T-helper 2 cell treated with Interferon-gamma antibody and Interleukin-4, amounts not matched to agents 100 ng/mL and 5 ng/mL, for 36 hours (primary cell): ENCODE results near the gene INPP5A. TPM values are rescaled to one million over a fixed set of nuclear protein-coding genes. Genes with fewer than 3 reads are reported as not detected.
"Not testable (repeated sequence)": the region's sequence is repeated elsewhere in the genome, so short reads cannot be mapped to it uniquely, and the experiment has no call there.

Experiments
- intact Hi-C: fragments of 100-400 bp; cut with micrococcal nuclease; formaldehyde crosslinking; loops from one replicate; pipeline ENCODE4 v1.15.1; 2023
- total RNA-seq: library from RNA; stranded (reverse); gene quantifications from 2 replicates; pipeline ENCODE4 v1.2.3, GENCODE V29; 2022

INPP5A gene
- total RNA-seq, 1 donor from 2014 or later, result 11.6 TPM

DNA sequence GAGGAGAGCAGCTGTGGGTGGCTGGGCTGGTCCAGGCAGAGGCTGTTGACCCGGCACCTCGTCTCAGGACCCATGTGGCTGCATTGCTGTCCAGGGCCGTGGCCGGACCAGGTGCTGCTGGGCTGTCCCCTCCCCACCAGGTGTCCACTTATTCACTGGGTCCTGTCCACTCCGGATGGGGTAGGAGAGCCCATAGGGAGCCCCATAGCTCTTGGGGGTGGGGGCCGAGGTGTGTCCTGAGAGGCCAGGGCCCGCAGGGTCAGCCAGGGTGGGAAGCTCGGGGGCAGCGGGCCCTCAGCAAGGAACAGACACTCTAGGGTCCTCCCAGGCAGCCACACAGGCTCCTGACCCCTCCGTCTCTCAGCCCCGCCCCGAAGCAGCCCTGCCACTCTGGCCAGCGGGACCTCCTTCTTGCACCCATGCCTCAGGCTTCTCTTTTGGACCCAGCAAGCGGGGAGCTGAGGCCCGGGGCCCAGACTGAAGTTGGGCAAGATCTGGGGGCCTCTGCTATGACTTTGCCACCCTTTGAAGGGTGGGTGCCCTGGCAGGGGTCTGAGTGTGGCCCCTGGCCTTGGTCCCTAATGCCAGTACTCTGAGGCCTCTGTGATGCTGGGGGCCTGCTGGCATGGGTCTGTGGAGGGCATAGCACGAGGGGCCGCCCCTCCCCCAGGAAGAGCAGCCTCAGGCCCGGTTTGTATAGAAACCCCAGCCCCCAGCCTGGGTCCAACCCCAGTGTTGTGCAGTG lies 162.0 kb downstream of the INPP5A start:
- intact Hi-C loops, result no loop called here

DNA sequence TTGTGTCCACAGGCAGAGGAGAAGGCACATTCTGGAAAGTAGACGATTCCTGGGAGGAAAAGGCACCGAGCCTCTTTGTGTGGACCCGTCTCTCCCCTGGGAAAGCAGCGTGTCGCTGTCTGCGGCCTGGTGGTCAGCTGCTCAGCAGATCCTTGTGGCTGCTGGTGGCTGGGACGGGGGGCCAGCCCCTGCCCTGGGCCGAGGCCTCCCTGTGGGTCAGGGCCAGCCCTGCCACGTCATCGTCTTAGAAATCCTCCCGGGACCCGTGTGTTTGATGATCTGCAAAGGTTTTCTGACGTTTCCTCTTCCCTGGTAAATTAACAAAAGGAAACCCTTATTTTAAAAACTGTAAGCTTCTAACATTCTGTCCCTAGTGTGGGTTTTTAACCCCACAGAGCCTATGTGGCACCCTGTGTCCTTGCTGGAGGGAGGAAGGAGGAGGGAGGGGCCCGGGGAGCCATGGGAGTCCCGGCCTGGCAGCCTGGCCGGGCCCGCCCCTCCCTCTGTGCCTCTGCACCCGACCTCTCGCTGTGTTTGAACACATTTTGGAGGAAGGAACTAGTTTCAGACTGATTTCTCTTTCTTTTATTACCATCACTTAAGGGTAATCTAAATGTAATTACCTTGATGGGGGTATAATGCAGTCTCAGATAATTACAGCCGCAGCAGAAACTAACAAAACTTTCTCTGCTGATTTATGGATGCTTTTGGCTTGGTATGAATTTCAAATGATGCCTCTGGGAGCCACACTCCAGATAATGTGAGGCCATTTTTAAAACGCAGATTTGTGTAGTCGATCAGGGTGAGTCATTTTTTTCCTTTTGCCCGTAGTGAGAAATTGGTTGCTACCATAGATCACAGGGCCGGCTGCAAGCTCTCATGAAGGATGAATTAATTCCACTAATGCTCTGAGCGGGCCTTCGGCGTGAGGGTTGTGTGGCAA lies 162.8 kb downstream of the INPP5A start:
- intact Hi-C loops, result no loop called here

DNA sequence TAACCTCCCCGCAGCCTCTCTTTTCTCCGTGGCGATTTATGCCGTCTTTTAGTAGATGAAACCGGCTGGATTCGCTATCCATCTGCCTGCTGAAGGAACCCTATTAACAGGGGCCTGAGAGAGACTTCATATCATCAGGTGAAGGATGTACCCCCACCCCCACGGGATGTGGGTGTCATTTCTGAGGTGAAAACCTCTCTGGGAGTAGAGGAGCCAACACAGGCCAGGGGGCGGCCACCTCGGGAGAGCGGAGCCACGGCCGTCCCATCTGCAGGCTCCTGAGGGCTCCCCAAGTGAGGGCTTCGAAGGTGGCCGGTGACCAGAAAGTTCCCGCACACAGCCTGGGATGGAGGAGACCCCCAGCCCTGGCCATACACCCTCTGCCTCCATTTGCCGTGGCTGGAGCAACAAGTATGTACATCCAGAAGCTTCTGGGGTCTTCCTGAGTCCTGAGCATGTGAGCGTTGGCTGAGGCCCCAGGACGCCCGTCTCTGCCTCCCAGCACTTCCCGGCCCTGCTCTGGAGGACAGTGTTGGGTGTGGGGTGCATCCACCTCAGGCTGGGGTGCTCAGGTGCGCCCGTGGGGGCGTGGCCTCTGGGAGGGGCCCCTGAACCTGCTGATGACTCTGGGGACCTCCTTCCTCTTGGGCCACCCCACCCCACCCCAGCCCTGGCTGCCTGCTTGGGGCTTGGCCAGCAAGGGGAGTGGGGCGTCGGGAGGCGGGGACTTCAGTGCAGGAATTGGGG lies 163.7 kb downstream of the INPP5A start:
- intact Hi-C loops, result no loop called here

DNA sequence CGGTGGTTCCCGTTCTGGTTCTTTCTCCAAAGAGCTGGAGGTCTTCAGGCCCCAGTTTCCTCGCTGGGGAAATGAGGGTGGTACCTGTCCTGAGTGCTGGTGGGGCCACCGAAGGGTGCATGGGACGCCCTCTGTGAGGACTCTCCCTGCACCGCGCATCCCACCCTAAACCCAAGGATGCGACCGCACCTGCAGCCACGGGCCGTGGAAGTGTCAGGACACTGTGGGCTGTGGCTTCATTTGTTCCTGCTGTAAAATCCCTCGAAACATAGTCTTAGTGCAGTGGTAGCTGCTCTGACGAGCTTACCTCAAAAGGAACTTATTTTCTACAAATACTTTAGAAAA lies 164.2 kb downstream of the INPP5A start:
- intact Hi-C loops, result no loop called here

DNA sequence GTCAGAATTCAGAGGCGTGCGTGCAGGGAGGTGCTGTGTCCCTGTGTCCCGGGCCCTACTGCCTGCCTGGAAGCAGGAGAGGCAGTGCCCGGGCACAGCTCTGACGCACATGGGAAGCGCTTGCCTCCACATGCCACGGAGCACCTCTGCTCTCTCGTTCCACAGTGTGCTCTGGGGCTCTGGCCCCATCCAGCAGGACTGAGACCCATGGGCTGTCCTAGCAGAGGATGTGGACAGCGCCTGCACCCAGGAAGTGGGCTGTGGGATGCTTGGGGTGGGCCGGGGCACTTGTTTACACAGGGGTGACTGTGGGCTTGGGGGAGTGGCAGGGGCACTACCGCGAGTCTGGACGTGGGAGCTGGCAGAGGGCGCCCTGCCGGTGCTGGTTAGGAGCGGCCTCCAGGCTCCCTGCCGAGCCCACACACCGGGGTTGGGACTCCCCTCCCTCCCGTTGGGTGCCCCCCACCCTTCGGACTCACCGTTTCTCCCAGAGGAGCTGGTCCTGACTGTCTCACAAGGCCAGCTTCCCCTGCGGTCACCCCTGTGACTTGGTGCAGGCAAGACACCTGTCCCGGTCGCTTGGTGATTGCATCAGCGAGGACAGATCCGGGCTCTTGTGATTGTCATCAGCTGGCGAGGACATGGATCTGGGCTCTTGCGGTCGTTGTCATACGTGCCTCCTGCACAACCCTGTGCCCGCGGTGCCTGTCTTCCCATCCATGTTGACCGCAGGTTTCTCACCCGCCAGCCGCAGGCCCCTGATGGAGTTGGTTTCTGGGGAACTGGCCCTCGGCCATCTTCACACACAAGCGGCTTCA lies 165.2 kb downstream of the INPP5A start:
- intact Hi-C loops, result no loop called here

DNA sequence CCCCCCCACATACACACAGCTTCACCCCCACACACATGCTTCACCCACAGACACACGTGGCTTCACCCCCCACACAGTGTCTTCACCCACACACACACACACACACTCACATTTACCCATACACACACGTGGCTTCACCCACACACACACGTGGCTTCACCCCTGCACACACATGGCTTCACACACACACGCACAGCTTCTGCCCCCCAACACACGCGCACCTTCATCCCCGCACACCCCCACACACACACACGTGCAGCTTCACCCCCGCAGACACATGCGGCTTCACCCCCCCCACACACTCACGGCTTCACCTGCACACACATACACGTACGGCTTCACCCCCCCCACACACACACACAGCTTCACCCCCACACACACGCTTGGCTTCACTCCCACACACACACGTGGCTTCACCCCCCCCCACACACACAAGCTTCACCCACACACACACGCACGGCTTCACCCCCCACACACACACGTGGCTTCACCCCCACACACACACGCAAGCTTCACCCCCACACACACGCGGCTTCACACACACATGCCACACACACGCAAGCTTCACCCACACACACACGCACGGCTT lies 165.9 kb downstream of the INPP5A start:
- intact Hi-C loops, result no loop called here

DNA sequence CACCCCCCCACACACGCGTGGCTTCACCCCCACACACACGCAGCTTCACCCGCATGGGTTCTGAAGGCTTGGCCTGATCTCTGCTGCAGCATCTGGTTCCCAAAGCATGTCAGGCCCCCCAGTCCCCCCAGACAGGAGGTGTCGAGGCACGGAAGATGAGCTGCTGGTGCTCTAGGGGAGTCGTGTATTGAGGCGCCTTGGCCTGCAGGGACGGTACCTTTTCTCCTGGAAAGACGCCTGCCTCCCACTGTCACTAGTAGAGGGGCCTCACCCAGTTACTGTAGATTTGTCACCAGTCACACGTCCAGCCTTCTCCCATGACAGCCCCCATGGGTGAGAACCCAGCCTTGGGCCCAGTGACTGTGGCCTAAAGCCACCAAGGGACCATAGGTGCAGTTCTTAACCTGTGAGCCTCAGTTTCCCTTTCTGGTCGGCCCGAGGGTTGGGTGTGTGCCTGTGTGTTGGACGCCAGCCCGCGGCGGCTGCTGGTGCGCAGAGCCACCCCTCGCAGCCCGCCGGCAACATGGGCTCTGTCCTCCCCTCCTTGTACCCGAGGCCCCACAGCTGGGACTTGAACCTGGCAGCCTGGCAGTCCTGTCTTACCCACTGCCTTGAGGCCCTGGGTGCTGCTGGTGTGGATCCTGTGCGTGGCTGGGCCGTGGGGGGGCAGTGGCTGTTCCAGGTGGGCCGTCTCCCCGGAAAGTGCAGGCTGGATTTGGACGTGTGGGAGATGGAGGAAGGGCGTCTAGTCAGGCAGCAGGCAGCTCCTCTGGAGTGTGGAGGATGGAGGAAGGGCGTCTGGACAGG lies 166.6 kb downstream of the INPP5A start:
- intact Hi-C loops, result no loop called here

DNA sequence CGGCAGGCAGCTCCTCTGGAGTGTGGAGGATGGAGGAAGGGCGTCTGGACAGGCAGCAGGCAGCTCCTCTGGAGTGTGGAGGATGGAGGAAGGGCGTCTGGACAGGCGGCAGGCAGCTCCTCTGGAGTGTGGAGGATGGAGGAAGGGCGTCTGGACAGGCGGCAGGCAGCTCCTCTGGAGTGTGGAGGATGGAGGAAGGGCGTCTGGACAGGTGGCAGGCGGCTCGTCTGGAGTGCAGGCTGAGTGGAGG lies 167.2 kb downstream of the INPP5A start:
- intact Hi-C loops, result not testable (repeated sequence)

DNA sequence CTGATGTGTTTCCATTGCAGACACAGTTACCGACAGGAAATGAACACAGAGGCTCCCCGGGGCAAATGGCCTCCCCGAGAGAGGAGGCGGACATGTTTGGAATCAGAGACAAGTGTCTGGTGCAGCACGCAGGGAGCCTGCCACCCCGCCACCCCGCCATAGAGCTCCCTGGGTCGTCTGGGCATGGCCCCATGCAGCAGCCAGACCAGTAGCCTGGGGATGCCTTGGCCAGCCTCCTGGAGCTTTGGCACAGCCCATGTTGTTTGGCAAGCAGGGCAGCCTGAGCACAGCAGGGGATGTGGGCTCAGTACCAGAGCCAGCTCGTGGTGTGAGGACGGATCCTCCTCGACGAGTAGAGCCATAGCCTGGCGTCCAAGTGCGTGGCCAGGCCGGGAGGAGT lies 167.6 kb downstream of the INPP5A start:
- intact Hi-C loops, result no loop called here

DNA sequence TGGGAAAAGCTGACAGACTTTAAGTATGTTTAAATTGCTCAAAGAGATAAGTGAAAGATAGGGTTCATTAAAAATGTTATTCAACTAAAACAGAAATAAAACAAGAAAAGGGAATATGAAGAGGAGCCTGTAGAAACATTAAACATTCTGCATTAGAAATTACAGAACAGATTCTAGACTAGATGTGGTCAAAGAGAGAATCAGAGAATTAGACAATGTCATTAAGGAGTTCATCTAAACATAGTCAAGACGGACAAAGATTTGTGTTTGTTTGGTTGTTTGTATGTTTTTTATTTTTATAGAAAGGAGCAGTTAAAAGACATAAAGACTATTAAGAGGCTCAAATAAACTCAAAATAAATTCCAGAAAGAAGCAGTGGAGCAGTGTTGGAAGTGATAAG lies 168.4 kb downstream of the INPP5A start:
- intact Hi-C loops, result no loop called here

DNA sequence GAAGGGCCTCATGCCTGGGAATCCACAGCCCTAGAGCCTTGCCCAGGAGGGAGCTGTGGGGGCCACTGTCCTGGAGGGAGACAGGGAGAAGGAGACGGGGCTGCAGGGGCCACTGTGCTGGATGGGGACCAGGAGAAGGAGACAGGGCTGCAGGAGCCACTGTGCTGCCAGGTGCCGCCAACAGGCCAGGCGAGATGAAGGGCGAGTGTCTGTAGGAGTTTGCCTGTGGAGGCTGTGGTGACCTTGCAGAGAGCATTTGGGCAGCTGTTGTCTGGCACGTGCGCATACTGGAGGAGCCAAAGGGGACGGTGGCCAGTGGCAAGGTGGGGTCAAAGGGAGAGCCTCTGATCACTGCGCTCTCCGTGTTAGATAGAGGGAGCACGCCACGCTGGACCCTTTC lies 169.1 kb downstream of the INPP5A start:
- intact Hi-C loops, result no loop called here

DNA sequence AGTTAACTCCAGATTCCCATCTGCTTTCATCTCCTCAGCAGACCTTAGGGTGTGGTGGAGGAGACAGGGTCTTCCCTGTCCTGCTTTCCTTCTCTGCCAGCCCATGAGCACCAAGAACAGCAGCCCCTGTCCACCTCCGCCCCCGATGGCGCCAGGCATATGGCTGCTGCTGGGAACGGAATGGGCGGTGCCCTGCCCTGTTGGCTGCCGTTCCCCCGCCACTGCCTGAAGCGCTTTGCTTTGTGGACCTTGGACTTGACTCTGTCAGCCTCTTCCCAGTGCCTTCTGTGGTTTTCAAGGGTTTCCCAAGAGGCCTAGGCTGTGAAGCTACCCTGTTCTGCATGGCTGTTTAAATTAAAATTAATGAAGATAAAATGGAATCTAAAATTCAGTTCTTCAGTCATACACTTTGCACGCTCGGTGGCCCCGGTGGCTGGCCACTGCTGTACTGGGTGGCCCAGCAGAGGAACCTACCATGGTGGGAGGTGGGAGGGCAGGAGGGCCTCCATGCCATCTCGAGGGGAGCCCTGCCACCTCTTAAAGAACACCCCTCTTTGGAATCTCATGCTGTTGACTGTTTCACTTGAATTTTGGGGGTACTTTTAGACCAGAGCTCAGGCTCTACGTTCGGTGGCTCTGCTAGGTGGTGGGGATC lies 169.7 kb downstream of the INPP5A start:
- intact Hi-C loops, result no loop called here

DNA sequence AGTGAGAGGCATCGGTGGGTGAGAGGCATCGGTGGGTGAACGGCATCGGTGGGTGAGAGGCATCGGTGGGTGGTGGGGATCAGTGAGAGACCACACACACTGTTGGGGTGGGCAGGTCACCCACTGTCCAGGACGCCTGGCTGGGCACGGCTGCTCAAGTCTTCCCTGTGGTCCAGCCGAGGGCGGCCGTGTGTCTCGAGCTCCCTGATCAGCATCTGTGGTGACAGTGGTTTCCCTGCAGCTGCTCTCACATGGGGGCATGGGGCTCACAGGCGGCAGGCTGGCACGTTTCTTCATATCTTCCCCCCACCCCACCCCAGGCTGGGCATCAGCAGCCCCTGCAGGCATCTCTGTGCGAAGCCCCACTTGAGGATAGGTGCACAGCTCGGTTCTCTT lies 170.2 kb downstream of the INPP5A start:
- intact Hi-C loops, result no loop called here

DNA sequence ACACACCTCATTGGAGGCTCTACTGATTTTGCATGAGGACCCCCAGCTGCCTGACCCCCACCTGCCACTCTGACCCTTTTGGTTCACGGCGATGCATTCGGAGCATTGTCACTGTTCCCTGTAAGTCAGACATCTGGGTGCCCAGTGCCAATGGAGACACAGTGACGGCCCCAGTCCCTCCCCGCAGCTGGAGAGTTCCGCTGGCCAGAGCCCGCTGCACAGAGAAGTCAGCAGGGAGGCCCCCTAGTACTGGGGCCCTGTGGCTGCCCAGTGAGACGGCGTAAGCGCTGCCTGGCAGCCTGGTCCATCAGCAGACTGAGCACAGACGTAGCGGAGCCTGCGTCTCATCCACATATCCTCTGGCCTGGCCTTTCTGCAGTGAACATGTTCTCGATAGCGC lies 170.9 kb downstream of the INPP5A start:
- intact Hi-C loops, result no loop called here

DNA sequence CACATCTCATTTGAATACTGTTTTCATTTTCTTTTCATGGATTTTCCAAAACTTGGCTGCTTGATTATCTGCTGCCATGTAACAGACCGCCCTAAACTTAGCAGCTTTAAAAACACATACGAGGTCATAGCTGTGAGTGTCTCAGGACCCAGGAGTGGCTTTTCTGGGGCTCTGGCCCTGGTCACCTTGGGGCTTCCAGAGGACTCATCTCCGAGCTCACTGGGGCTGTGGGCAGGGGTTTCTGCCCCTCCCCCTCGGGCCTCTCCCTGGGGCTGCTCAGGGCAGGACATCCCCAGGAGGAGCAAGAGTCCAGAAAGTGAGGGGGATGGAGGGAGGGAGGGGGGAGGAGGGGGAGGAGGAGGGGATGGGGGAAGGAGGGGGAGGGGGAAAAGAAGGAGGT lies 171.3 kb downstream of the INPP5A start:
- intact Hi-C loops, result no loop called here

DNA sequence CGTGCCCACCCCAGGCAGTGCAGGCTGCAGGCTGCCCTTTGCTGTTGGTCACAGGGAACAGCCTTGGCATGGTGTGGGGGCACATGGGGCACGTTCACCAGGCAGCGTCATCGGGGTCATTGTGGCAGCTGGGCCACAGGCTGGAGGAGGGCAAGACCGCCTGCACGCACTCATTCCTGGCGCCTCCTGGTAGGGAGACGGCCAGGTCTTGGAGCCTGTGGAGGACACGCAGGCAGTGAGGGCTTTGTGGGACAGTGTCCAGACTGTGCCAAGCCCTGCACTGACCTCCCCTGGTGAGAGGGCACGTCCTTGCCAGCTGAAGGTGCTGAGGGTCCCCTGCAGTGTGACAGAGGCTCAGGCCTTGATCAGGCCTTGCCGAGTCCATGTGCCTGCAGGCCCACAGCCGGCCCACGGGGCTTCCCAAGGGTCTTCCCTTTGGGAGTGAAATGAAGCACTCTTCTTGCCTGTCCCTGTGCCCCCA lies 171.9 kb downstream of the INPP5A start:
- intact Hi-C loops, result no loop called here

DNA sequence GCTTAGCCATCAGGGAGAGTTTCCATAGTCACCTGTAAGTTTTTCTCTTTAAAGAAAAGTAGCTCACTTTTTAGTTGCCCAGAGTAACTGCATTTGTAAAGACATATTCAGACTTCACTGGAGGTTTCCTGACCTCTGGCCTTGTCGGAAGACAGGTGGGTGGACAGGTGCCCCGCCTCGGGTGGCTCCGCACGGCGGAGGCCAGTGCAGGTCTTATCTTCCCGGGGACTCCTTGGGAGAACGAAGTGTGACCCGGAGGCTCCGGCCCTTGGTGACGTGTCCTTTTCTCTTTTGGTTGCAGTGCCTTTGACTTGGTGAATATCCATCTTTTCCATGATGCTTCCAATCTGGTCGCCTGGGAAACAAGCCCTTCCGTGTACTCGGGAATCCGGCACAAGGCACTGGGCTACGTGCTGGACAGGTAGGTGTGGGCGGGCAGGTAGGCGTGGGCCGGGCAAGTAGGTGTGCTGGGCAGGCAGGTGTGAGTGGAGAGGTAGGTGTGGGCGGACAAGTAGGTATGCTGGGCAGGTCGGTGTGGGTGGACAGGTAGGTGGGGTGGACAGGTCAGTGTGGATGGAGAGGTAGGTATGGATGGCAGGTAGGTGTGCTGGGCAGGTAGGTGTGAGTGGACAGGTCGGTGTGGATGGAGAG lies 172.6 kb downstream of the INPP5A start:
- intact Hi-C loops, result no loop called here

DNA sequence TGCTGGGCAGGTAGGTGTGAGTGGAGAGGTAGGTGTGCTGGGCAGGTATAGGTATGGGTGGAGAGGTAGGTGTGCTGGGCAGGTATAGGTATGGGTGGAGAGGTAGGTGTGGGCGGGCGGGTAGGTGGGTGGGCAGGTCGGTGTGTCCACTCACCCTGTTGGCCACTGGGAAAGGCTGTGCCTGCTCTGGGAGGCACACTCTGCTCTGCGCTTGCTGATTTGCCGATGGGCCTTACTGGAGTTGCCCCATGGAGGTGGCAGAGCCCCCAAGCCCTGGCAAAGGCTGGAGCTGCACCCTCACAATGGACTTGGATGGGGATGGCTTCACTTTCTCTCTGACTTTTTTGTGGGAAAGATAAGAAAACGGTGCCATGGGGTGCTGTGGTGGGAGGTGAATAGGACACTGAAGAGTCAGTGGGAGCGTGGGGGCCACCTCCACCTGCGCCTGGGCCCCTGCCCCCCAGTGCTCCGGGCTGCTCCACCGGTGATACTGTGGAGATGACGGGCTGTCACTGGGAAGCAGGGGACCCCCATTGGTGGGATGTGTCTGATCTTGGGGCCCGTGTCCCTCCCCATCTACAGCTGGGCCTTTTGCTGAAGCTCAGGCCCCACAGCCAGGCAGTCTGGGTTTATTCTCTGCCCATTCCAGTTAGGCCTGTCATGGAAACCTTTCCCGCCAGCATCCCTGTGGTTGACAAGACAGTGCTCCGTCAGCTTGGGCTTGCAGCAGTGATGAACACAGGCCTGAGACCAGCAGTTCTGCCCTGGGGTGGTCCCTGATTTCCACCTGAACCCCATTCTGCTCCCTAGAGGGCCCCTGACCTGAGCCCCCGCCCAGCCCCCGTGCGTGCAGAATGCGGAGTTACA lies 173.4 kb downstream of the INPP5A start:
- intact Hi-C loops, result no loop called here
